NCI-H2107 treated with DMSO at 0.1 percent for 48 hours (cell line): Measurements from ENCODE around the gene C12orf56.
A peak's percentile ranks its signal among the peaks of the same experiment; 100 is the strongest.
"Not testable (repeated sequence)": the region's sequence is repeated elsewhere in the genome, so short reads cannot be mapped to it uniquely, and the experiment has no call there.

ENCODE experiments used
- DNase-seq: peaks from one replicate; lab custom pipeline; 2025; ENCODE audit not compliant: unreplicated experiment; lab: John Stamatoyannopoulos, UW

The C12orf56 gene

DNA sequence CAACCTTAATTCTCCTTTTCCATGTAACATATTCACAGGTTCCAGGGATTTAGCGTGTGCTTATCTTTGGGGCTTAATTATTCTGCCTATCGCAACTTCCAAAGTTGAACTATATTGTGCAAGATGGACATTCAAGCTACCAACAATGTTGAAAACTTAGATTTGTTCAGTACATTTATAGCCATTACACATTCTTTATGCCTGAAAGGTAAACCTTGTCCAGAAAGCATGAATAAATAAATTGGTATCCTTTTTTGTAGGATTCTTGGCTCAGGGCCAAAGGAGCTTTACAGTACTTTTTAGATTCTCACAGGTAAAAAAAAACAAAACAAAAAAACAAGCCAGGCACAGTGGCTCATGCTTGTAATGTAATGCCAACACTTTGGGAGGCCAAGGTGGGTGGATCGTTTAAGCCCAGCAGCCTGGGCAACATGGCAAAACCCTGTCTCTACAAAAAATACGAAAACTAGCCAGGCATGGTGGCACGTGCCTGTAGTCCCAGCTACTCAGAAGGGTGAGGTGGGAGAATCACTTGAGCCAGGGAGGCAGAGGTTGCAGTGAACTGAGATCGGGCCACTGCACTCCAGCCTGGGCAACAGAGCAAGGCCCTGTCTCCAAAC is 3.3 kb downstream of the C12orf56 start:
- DNase-seq: peak; percentile 71

DNA sequence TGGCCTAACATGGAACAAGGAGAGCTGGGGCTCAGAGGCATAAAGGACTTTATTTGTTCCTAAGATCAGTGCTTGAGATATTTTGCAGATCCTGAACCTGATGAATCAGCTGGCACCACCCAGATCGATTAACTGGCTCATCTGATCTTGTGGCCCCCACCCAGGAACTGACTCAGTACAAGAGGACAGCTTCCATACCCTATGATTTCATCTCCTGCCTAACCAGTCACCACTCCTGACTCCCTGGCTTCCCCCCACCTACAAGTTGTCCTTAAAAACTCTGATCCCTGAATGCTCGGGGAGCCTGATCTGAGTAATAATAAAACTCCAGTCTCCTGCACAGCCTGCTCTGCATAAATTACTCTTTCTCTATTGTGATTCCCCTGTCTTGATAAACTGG is 5.1 kb downstream of the C12orf56 start:
- no peak for DNase-seq

DNA sequence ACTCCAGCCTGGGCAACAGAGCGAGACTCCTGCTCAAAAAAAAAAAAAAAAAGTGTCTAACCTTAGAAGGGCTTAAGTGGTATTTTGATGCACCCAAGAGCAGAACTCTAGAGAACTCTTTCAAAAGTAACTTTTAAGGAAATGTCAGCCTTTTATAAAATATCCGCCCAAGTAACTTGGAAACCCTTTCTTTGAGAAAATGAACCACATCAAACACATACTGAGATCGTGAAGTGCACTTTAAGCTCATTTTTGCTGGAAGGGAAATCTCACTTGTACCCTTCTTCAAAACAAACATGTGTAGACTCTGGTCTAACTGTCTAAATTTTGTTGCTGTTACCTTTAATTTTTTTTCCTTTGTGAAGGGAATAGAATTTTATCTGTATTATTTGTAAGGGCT is 5.5 kb downstream of the C12orf56 start:
- DNase-seq: no peak

DNA sequence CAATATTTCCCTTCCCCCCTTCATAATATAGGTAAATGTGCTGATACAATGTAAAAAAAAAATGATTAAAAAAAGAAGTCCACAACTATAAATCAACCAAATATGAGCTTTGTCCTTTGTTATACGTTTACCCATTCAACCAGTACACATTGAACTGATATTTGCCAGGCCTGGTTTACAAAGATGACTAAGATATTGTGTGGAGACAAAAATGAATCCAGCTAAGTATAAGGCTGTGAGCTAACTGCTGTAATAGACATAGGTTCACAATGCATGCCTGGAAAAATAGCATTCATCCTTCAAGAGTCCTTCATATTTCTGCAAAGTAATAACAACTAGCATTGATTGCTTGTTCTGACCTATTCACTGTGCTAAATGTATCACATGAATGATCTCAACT is 6.9 kb downstream of the C12orf56 start:
- no peak for DNase-seq

DNA sequence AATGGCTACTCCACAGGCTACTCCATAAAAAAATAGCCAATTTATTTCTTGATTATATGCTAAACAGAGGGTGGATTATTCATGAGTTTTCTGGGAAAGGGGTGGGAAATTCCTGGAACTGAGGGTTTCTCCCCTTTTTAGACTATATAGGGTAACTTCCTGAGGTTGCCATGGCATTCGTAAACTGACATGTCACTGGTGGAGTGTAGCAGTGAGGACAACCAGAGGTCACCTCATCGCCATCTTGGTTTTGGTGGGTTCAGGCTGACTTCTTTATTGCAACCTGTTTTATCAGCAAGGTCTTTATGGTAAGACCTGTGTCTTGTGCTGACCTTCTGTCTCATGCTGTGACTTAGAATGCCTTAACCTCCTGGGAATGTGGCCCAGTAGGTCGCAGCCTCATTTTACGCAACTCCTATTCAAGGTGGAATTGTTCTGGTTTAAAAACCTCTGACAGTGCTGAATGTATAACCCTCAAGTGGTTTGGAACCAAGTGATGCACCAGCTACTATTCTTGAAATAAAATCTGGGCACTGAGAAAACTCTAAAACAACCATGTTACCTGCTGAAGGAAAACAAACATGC is 27.7 kb downstream of the C12orf56 start:
- DNase-seq: no peak

DNA sequence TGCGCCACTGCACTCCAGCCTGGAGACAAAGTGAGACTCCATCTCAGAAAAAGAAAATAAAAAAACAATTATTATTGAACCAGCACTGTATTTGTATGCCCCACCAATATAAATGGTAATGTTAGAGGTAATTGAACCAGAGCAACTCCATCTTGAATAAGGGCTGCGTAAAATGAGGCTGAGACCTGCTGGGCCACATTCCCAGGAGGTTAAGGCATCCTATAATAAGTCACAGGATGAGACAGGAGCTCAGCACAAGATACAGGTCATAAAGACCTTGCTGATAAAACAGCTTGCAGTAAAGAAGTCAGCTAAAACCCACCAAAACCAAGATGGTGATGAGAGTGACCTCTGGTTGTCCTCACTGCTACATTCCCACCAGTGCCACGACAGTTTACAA is 29.4 kb downstream of the C12orf56 start:
- not testable (repeated sequence) for DNase-seq

DNA sequence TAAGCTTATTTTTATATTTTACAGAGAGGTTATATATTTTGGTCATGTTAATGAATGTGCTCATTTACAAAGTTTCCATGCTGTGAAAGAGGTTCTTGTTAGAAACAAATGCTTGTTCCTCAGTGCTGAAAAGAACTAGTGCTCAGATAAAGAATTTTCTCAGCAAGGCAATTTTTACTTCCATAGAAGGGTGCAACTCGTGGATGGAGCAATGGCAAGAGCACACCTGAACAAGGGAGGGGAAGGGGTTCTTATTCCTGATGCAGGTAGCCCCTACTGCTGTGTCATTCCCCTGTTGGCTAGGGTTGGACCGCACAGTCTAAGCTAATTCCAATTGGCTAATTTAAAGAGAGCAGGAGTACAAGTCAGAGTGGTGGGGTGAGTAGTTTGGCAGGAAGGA is 34.3 kb downstream of the C12orf56 start:
- DNase-seq: not testable (repeated sequence)

DNA sequence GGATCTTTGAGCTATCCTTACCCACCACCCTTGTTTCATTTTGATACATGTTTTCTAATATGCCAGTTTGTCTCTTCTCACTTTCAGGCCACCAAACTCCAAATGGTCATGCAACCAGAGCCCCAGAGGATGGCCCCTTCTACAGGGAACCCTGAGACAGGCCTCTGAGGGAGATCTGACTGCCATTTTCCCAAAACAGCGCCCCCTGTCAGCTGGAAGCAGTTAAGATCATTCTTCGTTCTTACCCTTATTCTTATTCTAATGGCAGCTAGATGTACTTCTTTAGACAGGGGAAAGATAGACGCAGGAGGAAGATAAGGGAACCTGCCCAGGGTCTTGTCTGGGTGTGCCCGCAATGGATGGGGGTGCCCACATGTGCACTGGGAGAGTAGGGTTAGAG is 38.4 kb downstream of the C12orf56 start:
- DNase-seq: no peak

DNA sequence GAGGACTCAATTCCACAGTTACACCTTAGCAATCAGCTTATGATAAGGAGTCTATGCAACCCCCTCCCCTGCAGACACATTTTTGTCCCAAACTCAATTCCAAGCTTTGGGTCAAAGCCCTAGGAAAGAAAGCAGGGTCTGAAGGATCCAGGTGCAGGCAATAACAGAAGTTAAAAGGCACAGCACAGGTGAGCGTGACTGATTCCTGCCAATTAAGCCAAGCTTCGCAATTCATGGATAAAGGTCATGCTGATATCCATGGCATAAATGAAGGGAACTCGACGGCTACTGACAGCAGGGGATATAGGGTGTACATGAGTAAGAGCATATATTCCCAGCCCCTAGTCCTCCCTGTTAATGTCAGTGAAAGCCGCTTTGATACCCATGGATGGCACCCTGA is 39.3 kb downstream of the C12orf56 start:
- DNase-seq: no peak

DNA sequence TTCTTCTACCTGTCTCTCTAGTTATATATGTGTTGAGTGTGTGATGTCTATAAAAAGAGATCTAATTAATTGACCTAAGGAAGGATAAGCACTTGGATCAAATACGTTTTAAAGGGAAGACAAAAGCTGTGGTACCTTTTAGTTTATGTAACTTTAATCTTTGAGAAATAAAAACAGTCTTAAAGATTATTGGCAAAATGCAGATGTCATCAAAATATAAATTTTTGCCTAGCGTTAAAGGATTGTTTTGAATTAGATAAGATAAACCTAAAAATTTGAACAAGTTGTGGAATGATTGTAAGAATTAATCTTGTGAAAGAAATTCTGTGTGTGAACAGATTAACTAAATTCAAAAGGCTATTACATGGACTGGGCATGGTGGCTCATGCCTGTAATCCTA is 42.9 kb downstream of the C12orf56 start:
- no peak for DNase-seq

DNA sequence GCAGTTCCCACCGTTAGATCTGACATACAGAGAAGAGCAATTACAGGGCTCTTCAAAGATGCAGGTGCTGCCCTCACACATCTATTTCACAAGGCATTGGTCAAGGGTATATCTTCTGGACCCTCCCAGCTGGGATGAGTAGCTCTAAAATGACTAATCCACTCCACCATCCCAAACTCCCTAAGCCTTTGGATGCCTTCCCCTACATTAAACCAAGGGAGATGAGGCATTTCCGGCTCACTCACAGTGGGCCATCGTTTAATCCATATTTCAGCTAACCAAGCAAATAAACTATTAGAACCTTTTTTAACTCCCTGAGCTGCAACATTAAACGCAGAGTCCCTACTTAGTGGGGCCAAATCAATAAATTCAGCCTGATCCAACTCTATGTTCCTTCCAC is 45.9 kb downstream of the C12orf56 start:
- not testable (repeated sequence) for DNase-seq

DNA sequence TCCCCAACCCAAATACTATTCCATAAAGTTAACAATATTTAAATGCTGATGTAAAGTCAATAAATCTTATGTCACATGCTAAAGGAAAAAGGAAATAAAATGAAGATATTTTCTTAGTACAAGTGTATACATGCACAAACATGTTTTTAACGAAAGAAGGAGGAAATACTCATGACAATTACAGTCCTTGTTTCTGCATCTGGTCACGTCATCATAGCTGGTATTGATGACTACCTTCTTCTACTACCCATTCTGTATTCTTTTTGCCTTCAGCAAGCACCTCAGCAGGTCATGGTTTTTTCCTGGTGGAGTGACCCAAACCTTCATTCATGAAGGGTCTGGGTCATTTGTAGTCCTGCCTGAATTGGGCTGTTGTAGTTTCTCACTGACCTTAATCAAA is 50.0 kb downstream of the C12orf56 start:
- DNase-seq: not testable (repeated sequence)

DNA sequence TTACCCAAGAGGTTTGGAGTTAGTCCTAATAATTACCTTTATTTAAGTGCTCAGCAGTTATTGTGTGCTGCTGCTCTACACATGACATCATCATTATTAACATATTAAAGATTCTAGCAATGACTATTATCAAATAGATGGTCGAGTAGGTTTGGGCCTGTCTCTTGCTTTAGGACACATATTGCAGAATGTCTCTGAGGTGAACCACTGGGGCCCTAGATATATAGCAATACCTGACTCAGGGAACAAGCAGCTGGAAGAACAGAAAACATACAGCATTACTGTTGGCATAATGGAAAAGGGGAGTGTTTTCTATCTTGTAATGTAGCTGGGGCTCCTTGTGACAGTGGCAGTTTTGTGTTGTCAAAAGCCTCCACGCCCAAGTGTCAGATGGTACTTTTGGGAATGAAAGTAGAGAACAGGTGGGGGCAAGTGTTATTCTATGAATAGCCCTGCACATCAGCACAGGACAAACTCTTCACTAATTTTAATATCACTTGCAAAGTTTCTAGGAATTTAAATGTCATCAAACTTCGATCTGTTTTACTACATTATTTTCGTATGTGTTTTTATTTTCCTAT is 54.6 kb downstream of the C12orf56 start:
- DNase-seq: no peak

DNA sequence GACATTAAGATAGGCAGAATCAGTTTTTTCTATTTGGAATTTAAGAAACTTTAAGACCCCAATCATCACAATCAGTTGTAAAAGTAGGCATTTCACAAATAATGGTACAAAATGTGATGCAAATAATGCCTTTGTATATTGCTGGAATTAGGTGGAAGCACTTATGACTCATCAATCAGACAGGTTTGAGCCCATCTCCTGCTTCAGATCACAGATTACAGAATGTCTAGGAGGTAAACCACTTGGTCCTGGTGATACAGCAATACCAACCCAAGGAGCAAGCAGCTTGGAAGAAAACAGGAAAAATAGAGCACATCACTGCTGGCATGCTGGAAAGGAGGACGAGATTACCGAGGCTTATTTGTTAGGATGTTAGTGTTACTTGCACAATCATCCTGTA is 57.6 kb downstream of the C12orf56 start:
- no peak for DNase-seq

DNA sequence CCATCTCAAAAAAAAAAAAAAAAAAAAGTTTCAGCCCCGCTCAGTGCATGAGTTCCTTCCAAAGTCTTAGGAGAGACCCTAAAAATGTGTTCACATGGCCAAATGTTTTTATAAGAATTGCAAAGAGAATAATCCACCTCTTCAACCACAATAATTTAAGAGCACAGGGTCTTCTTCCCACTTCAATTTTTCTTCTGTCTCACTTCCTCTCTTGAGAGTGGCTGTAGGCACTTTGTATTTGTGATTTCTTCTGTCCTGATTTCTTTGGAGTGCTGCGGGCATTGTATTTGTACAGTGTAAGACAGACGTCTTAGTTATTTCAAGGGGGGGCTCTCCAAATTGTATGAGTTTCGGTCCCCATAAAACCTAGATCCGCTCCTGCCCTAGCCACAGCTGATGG is 58.3 kb downstream of the C12orf56 start:
- DNase-seq: no peak

DNA sequence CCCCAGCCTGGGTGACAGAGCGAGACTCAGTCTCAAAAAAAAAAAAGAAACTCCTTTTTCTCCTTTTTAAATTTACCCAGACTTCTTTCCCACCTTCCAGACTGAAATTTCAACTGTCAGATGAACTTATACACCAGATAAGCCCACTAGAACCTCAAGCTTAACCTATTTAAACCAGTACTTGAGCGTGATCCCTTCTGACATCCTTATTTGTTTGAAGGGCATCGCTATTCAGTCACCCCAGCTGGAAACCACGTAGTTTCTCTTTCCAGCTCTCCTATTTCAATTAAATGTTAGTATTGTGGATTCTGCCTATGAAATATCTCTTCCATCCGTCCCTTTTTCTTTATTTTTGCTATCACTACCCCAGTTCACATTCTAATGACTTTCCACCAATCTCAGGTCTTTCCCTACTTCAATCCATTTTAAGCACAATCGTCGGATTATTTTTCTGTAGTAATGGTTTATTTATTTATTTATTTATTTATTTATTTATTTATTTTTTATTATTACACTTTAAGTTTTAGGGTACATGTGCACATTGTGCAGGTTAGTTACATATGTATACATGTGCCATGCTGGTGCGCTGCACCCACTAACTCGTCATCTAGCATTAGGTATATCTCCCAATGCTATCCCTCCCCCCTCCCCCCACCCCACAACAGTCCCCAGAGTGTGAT is 61.4 kb downstream of the C12orf56 start:
- DNase-seq: not testable (repeated sequence)

DNA sequence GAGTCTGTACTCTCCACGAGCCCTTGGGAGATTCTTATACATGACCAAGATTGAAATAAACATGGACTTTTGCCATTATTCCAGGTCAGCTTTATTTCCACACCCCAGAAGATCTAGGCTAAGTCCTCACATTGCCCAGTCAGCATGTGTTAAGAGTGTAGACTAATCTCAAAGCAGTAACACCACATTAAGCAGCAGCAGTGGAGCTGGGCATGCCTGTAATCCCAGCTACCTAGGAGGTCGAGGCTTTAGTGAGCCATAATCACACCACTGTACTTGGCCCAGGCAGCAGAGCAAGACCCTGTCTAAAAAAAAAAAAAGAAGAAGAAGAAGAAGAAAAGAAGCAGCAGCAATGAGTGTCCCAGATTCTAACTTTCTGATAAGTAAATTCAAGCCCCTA is 65.5 kb downstream of the C12orf56 start:
- DNase-seq: no peak

DNA sequence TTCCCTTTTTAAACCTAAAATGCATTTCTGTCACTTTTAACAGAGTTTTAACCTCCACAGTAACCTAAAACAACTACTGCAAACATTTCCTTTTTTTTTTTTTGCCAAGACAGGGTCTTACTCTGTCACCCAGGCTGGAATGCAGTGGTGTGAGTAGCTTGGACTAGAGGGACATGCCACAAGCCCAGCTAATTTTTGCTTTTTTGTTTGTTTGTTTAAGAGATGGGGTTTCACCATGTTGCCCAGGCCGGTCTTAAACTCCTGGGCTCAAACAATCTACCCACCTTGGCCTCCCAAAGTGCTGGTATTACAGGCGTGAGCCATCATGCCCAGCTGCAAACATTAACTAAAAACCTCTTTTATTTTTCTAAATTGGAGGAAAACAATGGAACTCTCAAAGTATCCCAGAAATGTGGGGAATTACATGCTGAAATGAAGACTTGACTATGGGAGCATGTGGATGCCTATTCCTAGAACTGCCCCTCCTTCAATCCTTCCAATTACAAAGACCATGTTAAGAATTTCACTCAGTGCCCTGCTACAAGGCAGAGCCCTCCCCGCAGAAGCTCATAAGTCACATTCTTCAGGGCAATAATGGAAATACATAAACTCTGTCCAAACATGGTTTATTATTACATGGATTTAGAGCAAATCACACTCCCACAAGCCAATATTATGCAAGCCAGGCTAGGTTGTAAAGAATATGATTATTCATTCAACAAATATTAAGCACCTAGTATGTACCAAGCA is 66.9 kb downstream of the C12orf56 start:
- DNase-seq: no peak

DNA sequence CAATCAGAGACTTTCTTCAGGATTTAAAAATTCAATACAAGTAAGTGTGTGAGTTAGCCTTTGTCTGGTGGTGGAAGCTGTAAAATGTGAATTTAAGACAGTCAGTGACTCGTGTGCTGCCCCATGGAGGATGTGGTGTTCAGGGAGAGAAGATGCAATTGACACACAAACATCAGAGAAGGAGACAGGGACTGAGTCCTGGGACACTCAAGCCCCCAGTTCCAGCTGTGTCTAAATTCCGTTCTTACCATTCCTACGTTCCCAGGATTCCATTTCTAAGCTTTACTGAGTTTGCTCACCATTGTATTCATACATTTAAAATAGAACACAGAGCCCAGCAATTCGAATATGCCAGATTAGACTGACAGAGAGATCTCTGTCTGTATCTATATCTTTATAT is 67.6 kb downstream of the C12orf56 start:
- no peak for DNase-seq

DNA sequence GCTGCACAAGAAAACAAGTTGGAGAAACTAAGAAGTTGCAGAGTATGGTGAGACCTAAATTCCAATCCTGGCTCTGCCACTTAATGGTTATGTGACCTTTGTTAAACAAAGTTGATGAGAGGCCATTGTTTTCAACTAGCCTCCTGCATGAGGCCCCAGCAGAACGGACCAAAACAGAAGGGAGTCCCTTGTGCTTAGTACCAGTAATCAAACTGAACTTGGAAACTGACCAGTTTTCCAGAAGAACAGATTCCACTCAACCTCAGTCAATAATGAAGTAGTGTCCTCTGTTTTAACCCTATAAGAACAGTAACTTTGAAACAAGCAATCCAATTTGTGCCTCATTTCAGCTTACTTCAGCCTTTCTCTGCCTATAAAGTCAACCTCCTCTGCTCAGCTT is 69.9 kb downstream of the C12orf56 start:
- no peak for DNase-seq

DNA sequence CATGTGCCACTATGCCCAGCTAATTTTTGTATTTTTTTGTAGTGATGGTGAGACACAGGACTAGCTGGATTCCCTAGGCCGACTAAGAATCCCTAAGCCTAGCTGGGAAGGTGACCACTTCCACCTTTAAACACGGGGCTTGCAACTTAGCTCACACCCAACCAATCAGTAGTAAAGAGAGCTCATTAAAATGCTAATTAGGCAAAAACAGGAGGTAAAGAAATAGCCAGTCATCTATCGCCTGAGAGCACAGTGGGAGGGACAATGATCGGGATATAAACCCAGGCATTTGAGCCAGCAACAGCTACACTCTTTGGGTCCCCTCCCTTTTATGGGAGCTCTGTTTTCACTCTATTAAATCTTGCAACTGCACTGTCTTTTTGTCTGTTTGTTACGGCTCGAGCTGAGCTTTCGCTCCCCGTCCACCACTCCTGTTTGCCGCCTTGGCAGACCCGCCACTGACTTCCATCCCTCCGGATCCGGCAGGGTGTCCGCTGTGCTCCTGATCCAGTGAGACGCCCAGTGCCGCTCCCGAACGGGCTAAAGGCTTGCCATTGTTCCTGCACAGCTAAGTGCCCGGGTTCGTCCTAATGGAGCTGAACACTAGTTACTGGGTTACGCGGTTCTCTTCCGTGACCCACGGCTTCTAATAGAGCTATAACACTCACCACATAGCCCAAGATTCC is 70.9 kb downstream of the C12orf56 start:
- not testable (repeated sequence) for DNase-seq
